ENCODE measurements around the gene AAK1.
"Not testable (repeated sequence)": the region's sequence is repeated elsewhere in the genome, so short reads cannot be mapped to it uniquely, and the experiment has no call there.

The AAK1 gene

DNA sequence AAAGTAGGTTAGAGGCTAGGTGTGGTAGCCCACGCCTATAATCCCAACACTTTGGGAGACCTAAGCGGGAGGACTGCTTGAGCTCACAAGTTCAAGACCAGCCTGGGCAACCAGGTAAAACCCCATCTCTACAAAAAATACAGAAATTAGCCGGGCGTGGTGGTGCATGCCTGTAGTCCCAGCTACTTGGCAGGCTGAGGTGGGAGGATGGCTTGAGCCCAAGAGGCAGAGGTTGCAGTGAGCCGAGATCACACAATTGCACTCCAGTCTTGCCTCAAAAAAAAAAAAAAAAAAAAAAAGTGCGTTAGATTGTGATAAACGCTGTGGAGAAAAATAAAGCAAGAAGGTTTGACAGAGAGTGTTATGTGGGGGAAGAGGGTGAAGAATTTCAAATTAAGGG lies 36.8 kb downstream of the AAK1 start:
- ATAC-seq, H3K27me3 Mint-ChIP-seq, H3K9me3 Mint-ChIP-seq, H3K4me3 Mint-ChIP-seq, DNase-seq: not testable (repeated sequence)
- H3K27ac Mint-ChIP-seq, result peak overlapping the region; percentile 11
- peaks cover 40% of the 10 kb centered on the region for H3K36me3 Mint-ChIP-seq (ENCODE audit: low read depth)
- H3K4me1 Mint-ChIP-seq, result peaks cover 76% of the 10 kb centered on the region

DNA sequence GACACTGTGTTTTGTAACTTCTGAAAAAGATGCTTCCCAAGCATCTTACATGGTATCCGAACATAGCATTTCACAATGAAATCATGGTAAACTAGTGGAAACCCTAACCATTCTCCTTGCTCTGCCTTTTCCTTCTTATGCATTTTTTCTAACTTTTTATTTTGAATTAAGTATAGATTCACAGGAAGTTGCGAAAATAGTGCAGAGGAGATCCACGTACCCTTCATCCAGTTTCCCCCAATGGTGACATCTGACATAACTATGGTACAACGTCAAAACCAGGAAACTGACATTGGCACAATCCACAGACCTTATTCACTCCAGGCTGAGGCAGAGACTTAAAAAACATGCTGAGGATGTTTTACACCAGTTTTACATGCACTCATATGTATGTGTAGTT lies 38.3 kb downstream of the AAK1 start:
- ATAC-seq (no peak), DNase-seq (no peak)
- H3K4me3 Mint-ChIP-seq, result no peak overlapping the region
- peaks cover 4% of the 10 kb centered on the region for H3K9me3 Mint-ChIP-seq
- H3K4me1 Mint-ChIP-seq, result peaks cover 84% of the 10 kb centered on the region
- H3K27me3 Mint-ChIP-seq, result no peaks in the 10 kb centered on the region
- peaks cover 37% of the 10 kb centered on the region for H3K36me3 Mint-ChIP-seq (ENCODE audit: low read depth)
- H3K27ac Mint-ChIP-seq, result no peak overlapping the region

DNA sequence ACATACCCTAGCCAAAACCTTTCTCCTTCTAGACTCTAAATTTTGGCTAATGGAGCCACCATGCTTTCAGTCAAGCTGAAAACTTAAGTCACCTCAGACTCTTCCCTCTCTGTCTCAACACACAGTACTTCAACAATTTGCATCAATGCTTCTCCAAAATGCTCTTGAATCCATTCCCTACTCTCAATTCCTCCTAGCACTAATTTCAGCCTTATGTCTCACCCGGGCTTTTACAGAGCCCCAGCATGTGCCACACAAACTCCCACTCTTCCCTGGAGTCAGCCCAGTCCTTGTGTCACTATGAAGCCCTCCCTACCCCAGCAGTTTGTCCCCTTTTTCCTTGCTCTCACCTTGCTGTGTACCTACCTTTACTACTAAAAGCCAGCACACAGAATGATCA lies 38.7 kb downstream of the AAK1 start:
- H3K4me3 Mint-ChIP-seq, result no peak overlapping the region
- H3K27me3 Mint-ChIP-seq, result no peaks in the 10 kb centered on the region
- no peak for DNase-seq
- peaks cover 87% of the 10 kb centered on the region for H3K4me1 Mint-ChIP-seq
- peaks cover 37% of the 10 kb centered on the region for H3K36me3 Mint-ChIP-seq (ENCODE audit: low read depth)
- peak overlapping the region; percentile 3 for H3K27ac Mint-ChIP-seq
- no peak for ATAC-seq
- H3K9me3 Mint-ChIP-seq, result no peaks in the 10 kb centered on the region

DNA sequence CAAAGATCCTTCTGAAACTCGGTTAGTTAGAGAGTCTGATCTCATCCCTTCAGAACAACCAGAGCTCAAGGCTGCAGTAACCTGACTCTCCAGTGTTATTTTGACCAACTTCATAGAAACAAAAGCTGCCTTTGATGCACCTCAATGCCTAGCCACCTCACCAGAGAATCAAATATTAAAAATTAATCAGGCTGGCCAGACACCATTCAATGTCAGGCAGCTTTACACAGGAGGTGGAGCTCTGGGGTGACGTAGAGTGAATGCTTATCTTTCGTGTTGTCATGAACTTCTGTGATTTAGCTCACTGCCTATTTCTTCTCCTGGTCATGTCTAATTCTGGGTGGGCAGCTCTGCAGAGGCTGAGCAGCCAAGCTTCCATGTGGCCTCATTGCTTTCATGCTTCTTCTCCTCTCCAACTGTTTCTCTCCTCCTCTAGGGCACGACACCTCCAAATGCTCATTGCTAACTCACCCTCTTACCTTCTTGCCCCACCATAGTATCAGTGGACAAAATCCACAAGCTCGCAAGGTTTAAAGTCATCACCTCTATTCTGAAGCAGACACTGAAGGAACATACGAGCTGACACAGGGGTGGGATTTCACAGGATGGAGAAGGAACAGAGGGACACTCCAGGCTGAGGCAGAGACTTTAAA lies 39.4 kb downstream of the AAK1 start:
- H3K9me3 Mint-ChIP-seq, result no peaks in the 10 kb centered on the region
- DNase-seq (no peak), ATAC-seq (no peak)
- peaks cover 91% of the 10 kb centered on the region for H3K4me1 Mint-ChIP-seq
- H3K27ac Mint-ChIP-seq, result peak overlapping the region; percentile 2
- no peaks in the 10 kb centered on the region for H3K27me3 Mint-ChIP-seq
- H3K36me3 Mint-ChIP-seq (ENCODE audit: low read depth), result peaks cover 40% of the 10 kb centered on the region
- no peak overlapping the region for H3K4me3 Mint-ChIP-seq

DNA sequence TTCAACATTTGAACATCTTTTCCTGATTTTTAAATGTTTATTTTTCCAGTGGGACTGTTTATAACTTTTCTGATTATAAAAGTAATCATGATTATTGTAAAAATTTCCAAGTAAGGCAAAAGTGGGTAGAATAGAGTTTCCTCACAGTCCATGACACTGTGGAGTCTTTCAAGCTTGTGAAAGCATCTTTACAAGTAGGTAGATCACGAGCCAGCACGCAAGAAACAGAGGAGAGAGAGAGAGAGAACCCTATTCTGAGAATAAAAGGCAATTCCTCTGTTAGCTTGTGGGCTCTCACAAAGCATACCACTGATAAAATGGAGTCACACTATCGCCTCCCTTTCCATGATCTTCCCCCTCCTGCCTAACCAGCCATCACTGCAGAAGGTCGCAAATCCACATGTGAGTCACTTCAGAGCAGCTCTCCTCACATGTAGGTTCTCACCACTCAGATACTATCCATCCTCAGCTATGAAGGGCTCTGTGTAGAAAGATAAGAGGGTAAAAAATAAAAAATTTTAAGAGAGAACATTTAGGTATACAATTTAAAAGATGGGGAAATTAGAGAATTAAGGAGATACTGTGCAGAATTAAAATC lies 40.3 kb downstream of the AAK1 start:
- Mint-ChIP-seq H3K4me3 (no peak overlapping the region), H3K9me3 (no peaks in the 10 kb centered on the region), H3K4me1 (peaks cover 90% of the 10 kb centered on the region), H3K27ac (peak overlapping the region; percentile 61), H3K36me3 (ENCODE audit: low read depth) (peaks cover 39% of the 10 kb centered on the region), H3K27me3 (no peaks in the 10 kb centered on the region)
- ATAC-seq, result peak; percentile 72
- no peak for DNase-seq

DNA sequence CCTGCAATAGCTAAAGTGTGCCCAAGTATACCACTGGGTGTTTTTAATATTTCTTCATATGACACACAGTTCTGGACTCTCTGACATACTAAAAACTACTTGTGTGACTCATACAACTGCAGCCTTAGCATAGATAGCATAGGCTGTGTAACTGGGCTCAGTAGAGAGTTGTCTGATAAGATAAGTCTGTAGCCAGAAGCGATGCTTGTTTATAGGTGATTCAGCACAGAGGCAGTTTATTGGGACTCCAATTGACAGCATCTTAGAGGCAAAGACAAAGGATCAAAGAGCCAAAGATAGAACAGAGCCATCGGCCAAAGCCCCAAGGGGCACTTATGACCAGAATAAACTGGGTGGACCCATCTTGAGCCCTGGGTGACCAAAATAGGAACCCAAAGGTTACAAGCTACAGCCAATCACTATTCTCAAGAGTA lies 42.3 kb downstream of the AAK1 start:
- ATAC-seq (peak; percentile 95), DNase-seq (no peak)
- Mint-ChIP-seq H3K9me3 (no peaks in the 10 kb centered on the region), H3K4me3 (no peak overlapping the region), H3K27ac (peak overlapping the region; percentile 16), H3K4me1 (peaks cover 91% of the 10 kb centered on the region), H3K27me3 (no peaks in the 10 kb centered on the region), H3K36me3 (ENCODE audit: low read depth) (peaks cover 32% of the 10 kb centered on the region)

DNA sequence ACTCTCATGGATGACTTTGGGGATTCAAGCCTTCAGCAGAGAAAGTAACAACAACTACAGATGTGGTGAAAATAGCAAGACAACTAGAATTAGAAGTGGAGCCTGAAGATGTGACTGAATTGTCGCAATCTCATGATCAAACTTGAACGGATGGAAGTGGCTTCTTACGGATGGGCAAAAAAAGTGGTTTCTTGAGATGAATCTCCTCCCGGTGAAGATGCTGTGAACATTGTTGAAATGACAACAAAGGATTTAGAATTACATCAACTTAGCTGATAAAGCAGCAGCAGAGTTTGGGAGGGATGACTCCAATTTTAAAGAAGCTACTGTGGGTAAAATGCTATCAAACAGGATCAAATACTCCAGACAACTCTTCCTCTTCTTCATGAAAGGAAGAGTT lies 43.1 kb downstream of the AAK1 start:
- no peaks in the 10 kb centered on the region for H3K9me3 Mint-ChIP-seq
- no peak overlapping the region for H3K4me3 Mint-ChIP-seq
- DNase-seq (no peak), ATAC-seq (no peak)
- H3K36me3 Mint-ChIP-seq (ENCODE audit: low read depth), result peaks cover 25% of the 10 kb centered on the region
- peaks cover 86% of the 10 kb centered on the region for H3K4me1 Mint-ChIP-seq
- H3K27ac Mint-ChIP-seq, result peak overlapping the region; percentile 62
- no peaks in the 10 kb centered on the region for H3K27me3 Mint-ChIP-seq

DNA sequence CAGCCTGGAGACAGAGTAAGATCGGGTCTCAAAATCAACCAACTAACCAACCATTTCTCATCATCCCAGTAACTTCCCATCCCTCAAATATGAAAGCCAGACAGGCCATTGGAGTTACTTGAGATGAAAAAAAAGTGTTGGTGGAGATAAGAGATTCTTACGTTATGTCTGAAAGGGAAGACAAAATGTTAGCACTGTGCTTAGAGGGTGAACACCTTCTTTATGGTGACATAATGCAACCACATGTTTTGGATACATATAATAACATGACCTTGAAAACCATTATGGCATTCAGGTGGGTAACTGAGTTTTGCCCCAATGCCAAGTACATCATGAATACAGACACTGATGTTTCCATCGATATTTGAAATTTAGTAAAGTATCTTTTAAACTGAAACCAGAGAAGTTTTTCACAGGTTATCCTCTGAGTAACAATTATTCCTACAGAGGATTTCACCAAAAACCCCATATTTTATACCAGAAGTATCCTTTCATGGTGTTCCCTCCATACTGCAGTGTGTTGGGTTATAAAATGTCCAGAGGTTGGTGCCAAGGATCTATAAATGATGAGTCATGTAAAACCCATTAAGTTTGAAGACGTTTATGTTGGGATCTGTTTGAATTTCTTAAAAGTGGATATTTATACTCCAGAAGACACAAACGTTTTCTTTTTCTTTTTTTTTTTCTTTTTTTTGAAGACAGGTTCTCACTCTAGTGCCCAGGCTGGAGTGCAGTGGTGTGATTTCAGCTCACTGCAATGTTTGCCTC lies 45.5 kb downstream of the AAK1 start:
- no peak overlapping the region for H3K27ac Mint-ChIP-seq
- peaks cover 24% of the 10 kb centered on the region for H3K36me3 Mint-ChIP-seq (ENCODE audit: low read depth)
- H3K4me3 Mint-ChIP-seq, result no peak overlapping the region

DNA sequence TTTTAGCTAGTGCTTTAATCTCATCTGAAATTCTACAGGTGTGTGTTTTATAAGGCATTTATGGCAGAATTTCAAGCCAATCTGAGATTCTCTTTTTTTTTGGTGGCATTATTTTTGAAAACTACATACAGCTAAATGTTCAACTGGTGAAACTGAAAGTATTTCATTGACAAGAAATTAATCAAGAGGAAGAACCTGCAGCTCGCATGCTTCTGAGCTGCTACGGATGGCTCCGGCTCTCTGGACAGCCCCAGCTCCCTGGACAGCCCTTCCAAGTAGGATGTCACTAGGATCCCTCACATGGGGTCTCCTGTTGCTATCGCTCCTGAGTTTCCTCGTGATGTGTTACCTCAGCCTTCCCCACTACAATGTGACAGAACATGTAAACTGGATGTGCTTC lies 46.4 kb downstream of the AAK1 start:
- H3K27me3 Mint-ChIP-seq, result no peaks in the 10 kb centered on the region
- peak overlapping the region; percentile 39 for H3K27ac Mint-ChIP-seq
- no peak for ATAC-seq
- peaks cover 80% of the 10 kb centered on the region for H3K4me1 Mint-ChIP-seq
- H3K9me3 Mint-ChIP-seq, result no peaks in the 10 kb centered on the region
- H3K4me3 Mint-ChIP-seq, result peak overlapping the region; percentile 40
- peaks cover 24% of the 10 kb centered on the region for H3K36me3 Mint-ChIP-seq (ENCODE audit: low read depth)
- no peak for DNase-seq

More for the DNA sequence above, 45.5 kb downstream of the AAK1 start:
- Mint-ChIP-seq H3K4me1 (peaks cover 79% of the 10 kb centered on the region), H3K9me3 (no peaks in the 10 kb centered on the region), H3K27me3 (no peaks in the 10 kb centered on the region)
- ATAC-seq (no peak), DNase-seq (no peak)

DNA sequence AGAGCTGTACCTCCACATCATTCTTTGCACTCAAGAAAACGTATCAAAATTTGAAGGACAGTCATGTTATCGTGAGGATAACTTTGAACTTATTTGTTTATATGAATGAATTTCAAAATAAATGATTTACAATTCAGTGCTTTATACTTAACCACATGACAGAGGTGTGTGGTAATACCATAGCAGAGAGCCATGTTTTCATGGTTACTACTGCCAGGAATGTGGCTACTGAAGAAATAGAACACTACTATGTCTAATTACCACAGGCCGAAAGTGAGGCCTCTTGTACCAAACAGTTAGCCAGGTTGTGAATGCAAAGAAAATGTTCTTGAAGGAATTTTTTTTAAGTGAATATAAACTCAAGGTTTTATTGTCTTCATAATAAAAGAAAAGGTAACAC lies 49.2 kb downstream of the AAK1 start:
- ATAC-seq (no peak), DNase-seq (no peak)
- no peak overlapping the region for H3K4me3 Mint-ChIP-seq
- no peak overlapping the region for H3K27ac Mint-ChIP-seq
- H3K27me3 Mint-ChIP-seq, result no peaks in the 10 kb centered on the region
- H3K4me1 Mint-ChIP-seq, result peaks cover 78% of the 10 kb centered on the region
- H3K9me3 Mint-ChIP-seq, result no peaks in the 10 kb centered on the region
- H3K36me3 Mint-ChIP-seq (ENCODE audit: low read depth), result peaks cover 9% of the 10 kb centered on the region

DNA sequence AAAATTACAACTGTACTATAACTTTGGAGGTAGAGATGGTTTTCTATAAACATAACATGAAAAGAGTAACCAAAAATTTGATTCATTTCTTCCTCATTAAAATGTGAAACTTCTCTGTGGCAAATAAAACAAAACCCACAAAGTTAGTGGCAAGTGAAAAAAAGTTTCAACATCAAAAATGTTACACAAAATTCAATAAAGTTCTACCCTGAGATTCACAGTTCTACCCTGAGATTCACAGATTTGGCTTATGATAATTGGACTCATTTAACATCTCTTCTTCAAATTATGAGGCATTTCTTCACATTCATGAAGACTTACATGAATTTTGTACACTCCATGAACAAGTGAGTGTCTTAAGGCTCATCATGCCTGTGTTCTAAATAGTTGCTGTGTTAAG lies 51.0 kb downstream of the AAK1 start:
- no peak overlapping the region for H3K4me3 Mint-ChIP-seq
- DNase-seq (no peak), ATAC-seq (no peak)
- H3K27ac Mint-ChIP-seq, result no peak overlapping the region
- peaks cover 81% of the 10 kb centered on the region for H3K4me1 Mint-ChIP-seq
- H3K9me3 Mint-ChIP-seq, result no peaks in the 10 kb centered on the region
- H3K36me3 Mint-ChIP-seq (ENCODE audit: low read depth), result peaks cover 6% of the 10 kb centered on the region
- no peaks in the 10 kb centered on the region for H3K27me3 Mint-ChIP-seq

DNA sequence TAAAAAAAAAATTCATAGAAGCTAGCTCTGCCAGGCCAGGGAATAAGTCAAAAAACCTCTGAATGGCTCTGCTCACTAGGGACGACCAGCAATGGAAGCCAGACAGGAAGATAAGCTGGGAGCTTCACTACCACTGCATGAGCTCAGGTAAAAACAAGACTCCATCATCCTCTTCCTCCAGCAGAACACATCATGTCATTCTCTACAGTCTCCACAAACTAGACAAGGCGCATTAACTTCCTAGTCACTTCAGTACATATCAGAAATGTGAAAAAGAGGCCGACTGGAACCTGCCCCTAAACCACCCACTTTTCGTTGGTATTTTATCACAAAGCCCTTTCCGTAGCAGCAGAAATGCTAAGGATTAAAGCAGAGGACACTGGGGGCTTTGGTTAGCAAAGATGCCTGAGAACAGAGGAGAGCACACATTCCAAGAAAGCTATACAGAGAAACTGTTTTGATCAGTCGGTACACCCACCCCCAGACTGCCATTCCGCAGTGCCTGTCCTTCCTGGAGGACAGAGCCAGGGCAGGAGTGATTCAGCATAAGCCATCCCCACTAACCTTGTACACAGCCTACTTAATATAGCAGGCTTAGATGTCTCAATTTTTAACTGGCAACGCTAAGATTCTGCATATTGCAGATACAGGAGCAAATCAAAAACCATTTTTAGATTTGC lies 53.4 kb downstream of the AAK1 start:
- Mint-ChIP-seq H3K27me3 (no peaks in the 10 kb centered on the region), H3K9me3 (no peaks in the 10 kb centered on the region), H3K4me1 (peaks cover 82% of the 10 kb centered on the region), H3K4me3 (no peak overlapping the region), H3K27ac (peak overlapping the region; percentile 25), H3K36me3 (ENCODE audit: low read depth) (peaks cover 8% of the 10 kb centered on the region)
- DNase-seq (no peak), ATAC-seq (no peak)

DNA sequence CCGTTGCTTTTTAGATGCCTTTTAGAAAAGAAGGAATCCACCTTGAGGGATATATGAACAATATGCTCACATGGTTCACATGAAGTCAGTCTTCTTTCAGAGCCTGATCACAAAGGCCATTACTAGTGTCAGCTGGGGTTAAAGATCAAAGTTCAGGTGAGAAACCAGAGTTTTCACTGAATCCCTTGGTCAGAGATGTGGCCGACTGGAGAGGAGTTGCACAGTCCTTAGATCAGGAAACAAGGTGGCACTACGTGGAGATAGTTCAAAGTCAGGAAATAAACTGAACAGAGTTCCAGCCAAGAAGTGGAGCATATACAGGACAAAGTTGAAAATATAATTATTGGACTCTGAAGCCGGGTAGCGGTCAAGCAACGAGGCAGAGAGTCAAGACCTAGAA lies 54.6 kb downstream of the AAK1 start:
- Mint-ChIP-seq H3K9me3 (no peaks in the 10 kb centered on the region), H3K4me1 (peaks cover 82% of the 10 kb centered on the region), H3K36me3 (ENCODE audit: low read depth) (peaks cover 7% of the 10 kb centered on the region), H3K27ac (peak overlapping the region; percentile 46), H3K4me3 (no peak overlapping the region), H3K27me3 (no peaks in the 10 kb centered on the region)
- ATAC-seq (no peak), DNase-seq (no peak)

DNA sequence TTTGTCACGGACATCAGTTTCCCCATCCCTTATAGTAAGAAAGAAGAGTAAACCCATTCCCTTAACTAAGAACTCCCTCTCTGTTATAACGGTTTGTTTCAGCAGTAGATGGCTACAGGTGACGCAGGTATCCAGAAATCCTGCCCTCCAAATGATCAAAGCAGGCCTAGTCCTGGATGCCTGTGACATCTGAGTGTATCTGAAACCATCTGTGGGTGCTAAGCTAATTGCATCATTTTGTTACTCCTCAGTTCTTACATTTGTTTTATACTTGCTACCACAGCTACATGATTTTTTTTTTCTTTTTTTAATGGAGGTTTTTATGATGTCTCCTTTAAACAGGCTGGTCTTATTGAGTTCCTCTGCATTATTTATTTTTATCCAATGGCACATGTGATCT lies 55.1 kb downstream of the AAK1 start:
- Mint-ChIP-seq H3K27ac (peak overlapping the region; percentile 46), H3K4me3 (no peak overlapping the region), H3K36me3 (ENCODE audit: low read depth) (peaks cover 8% of the 10 kb centered on the region), H3K9me3 (no peaks in the 10 kb centered on the region), H3K4me1 (peaks cover 85% of the 10 kb centered on the region), H3K27me3 (no peaks in the 10 kb centered on the region)
- no peak for DNase-seq
- ATAC-seq, result no peak

Measured in activated naive CD8-positive, alpha-beta T cell treated with anti-CD3 and anti-CD28 coated beads, Interleukin-2, amount 50 U/mL, for 24 hours (primary cell).